Middle frontal gyrus (tissue), 1 donor: ENCODE measurements around the gene CCDC33.

Experiments used
- DNase-seq: peaks from one replicate; pipeline ENCODE4 v3.0.0-alpha.2; 2015; ENCODE audit warnings: low spot score; ENCODE audit errors: extremely low spot score

Gene CCDC33

GRCh38 chr15:74311734-74312444, 75.8 kb downstream of the CCDC33 start:
- no peak for DNase-seq

DNA sequence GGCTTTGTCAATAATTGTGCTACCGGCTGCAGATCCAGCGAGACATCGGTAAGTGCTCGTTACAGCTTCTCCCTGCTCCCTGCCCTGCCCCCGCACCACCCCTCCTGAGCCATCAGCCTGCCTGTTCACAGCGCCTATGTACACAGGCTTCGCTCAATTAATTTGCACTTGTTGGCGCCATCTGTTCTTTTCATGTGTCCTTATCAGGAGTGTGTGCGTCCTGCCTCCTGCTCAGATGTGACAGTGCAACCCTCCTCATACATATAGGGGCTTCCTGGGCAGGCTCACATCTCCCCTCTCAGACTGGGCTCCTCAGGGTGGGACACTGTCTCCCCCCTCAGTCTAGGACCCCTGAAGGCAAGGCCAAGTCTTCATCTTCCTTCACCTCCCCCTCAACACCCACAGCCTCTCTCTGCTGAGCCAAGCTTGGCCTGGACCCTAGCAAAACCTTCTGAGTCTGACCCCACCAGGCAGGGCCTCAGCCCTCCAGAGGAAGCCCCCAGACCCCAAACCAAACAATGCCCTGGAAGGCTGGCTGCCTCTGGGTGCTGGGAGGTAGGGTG, 76.4 kb downstream of the CCDC33 start:
- no peak for DNase-seq

DNA sequence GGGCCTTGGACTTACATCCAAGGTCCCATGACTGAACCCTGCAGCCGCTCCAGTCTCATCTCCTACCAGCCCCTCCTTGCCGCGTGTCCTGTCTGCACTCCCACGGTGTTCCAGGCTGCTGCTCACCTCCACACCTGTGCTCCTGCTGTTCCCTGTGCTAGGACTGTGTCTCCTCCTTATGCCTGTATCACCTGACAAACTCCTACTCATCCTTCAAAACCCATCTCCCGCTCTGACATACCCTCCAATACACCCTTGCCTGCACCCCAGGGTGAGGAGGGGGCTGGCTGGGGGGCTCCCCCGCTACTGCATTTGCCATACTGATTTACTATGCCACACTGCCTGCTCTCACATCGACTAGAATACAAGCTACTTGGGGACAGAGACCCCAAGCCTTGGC, 77.8 kb downstream of the CCDC33 start:
- no peak for DNase-seq

- DNase-seq = no peak
Measured at GRCh38 chr15:74314795-74315438, 78.8 kb downstream of the CCDC33 start.

- no peak for DNase-seq
Measured at GRCh38 chr15:74315626-74316025, 79.5 kb downstream of the CCDC33 start.

DNA sequence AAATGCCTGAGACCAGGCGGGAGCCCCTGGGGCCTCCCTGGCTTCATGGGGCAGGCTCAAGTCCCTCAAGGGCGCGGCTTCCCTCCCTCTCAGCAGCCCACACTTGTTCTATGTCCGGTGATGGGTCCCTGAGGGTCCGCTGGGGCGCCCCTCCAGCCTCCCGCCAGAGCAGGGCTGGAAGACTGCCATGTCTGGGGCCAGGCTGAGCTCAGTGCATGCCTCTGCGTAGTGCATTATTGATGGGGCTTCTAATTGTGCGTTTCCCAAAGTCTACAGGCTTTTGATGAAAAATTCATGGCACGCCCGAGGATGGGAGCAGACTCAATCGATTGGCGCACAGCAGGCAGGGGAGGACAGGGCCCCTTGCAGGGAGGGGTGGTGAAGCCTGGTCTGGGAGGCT, 80.0 kb downstream of the CCDC33 start:
- DNase-seq = no peak

DNA sequence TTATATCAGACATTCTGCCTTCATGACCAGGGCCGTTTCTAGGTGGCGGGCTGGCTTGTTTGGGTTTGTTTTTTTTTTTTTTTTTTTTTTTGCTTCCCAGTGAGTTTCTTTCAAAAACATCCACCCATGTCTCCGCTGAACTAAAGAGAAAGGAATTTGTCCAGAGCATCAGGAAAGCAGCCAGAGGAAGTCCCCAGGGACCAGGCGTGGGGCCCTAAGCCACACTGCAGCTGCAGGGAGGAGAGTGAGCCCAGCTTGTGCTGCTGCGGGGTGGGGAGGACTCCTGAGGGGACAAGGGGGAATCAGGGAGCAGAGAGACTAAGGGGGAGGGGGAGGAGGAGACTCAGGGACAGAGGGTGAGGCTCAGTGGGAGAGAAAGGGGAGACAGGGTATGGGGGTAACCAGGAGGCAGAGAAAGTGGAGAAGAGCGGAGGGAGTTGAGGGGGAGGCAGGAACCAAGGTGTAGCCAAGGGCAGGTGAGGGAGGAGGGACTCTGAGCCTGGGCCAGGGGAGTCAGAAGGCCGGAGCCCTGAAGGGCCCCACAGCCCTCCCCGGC, 81.8 kb downstream of the CCDC33 start:
- no peak for DNase-seq

- no peak for DNase-seq
Measured at GRCh38 chr15:74318376-74319137, 82.4 kb downstream of the CCDC33 start.

DNA sequence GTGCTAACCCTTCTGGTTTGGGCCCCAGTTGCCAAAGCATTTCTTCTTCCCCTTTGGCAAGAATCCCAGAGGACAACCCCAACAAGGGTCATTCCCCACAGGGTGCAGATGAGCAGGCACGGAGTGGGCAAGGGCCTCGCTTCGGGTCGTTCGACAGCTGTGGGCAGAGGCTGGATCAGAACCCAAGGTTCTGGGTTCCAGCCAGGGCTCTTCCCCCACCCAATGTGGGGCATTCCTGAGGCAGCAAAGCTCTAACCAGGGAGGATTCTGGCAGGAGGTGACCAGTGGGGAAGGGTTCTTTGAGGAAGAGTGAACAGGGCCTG, 83.0 kb downstream of the CCDC33 start:
- no peak for DNase-seq

DNA sequence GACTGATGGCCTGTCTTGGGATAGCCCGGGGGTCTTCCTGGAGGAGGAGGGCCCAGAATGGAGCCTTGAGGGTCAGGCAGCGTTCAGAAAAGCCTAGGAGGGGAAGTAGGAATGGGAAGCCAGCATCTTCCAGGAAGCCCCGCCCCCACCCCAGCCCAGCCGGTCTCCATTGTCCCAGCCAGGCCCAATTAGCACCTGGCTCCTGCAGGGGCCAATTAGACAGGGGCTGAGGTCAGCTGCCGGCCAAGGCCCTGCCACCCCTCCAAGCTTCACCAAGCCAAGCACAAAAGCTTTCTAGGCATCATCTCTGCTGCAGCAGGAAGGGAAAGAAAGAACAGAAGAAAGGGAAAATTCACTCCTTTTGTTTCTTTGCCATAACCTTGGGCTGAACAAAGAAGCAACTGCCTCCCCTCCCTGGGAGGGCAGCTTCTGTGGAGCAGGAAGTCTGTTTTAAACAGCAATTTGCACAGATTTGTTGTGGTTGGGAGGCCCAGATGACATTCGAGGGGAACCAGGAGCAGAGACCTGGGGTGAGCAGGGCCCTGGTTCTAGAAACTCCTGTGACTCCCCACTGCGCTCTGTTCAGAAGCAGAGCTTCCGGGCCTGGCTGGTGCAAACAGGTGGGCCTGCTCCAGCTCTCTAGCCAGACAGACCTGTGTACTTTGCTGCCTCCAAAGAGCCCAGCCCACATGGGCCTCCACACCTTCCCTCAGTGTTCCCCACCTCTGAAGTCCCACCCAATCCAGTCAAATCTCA, 83.6 kb downstream of the CCDC33 start:
- no peak for DNase-seq

GRCh38 chr15:74320352-74321247, 84.5 kb downstream of the CCDC33 start:
- peak; percentile 34 for DNase-seq

DNA sequence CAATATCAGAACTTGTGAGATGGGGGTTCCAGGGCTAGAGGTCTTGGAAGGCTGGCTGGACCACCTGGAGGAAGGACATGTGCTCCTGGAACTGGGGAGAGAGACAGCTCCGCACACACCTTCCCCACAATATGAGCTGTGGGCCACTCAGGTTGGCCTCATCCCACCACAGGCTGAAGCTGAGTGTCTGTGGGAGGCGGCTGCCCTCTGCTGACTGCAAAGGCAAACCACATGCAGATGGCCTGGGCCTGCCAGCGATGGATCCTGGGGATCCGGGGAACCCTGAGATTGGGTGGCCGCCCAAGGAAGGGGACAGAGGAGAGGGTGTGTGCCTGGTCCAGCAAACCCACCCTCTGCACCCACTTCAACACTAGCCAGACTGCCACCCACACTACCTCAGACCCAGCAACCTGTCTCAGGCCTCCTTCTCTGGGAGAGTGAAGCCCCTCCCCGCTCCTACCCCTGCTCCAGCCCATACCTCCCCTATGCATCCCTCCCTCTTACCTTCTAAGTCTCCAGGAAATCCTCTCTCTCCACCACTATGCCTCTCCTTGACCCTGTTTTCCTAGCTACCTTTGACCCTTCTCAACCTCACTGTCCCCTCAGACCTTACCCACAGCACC, 86.5 kb downstream of the CCDC33 start:
- DNase-seq = peak; percentile 19

- no peak for DNase-seq
Measured at GRCh38 chr15:74324714-74325113, 88.6 kb downstream of the CCDC33 start.

GRCh38 chr15:74326746-74327145, 90.6 kb downstream of the CCDC33 start:
- no peak for DNase-seq

- DNase-seq = no peak
Measured at GRCh38 chr15:74327756-74328155, 91.6 kb downstream of the CCDC33 start.

DNA sequence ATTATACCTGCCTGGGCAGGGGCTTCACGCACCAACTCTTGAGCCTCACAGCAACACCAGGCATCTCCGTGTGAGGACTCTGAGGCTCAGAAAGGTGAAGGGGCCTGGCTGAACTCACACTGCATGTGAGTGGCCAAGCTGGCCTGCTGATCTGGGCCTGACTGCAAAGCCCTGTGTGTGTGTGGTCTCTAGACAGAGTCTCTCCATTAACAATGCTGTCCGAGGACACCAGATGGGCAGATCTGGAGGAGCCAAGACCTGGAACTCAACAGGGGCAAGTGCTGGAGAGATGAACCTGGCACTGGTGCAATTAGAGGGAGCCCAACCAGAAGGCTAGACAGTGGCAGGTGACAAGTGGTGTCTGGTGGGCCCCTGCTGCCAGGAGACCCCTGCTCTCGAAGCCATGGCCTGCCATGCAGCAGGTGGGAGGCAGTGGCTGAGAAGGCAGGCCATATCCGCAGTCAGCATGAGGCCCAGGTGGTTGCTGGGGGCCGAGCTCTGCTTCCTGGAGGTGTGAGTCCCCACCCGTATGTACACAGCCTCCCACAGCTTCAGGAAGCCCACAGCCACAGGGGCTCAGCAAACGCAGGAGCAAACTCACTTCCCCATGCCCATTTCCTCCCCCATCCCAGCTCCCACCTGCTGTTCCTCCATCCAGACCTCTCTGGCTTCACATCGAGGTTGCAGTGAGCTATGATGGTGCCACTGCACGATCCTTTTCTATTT, 92.4 kb downstream of the CCDC33 start:
- DNase-seq = no peak

GRCh38 chr15:74330861-74331408, 94.8 kb downstream of the CCDC33 start:
- no peak for DNase-seq

DNA sequence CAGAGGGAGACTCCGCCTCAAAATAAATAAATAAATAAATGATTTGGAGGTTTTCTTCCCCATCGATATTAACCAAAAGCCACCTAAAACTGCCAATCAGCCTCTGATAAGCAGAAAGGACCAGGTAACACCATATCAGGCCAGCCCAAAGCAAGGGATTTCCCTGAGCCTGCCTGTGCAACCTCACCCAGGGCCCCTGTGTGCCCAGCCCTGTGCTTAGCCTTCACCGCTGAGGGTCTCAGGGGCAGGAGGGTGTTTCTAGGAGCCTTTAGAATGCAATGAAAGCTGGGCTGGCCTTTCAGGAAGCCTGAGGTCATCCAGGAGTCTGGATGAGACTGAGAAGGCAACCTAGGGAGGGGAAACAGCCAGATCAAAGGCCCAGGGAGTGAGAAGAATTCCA, 95.9 kb downstream of the CCDC33 start:
- no peak for DNase-seq

GRCh38 chr15:74332611-74333010, 96.5 kb downstream of the CCDC33 start:
- no peak for DNase-seq
